ENCODE data around the gene SPEG. TPM values are rescaled to one million over a fixed set of nuclear protein-coding genes. Genes with fewer than 3 reads are reported as not detected.

Gene SPEG
- total RNA-seq, 1 experiment from 2014 or later = 55.3 TPM

DNA sequence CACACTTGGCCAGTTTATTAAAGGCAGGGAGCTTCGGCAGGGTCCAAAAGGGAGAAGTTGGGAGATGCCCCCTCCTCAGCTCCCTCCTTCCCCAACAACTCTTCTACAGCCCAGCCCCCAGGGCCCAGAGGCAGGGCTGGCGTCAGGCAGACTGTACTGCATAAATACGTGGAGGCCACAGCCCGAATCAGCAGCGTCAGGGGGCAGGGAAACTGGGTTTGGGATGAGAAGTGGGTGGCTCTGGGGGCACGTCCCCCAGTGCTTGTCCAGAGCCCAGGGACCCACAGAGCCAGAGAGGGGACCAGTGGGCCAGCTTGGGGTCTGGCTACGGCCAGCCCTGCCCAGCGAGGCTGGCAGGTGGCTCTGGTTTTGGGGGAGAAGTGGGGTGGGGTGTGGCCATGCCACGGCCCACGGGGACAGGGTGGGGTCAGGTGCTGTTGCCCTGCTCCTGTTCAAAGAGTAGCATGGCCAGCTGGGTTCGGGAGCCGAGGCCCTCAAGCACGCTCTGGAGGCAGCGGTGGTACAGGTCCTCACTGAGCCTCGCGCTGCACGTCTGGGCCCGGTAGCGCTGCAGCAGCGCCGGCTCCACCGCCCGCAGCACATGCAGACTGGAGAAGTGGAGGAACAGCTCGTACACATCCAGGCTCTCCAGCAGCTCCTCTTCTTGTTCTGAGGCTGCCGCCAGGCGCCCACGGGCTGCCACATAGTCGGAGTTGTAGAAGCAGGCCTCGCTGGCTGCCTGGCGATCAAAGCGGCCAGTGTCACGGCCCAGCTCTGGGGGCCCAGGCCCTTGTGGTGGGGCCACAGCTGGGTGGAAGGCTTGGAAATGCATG, 104.5 kb downstream of the SPEG start:
- TF ChIP-seq, protein P1, sequence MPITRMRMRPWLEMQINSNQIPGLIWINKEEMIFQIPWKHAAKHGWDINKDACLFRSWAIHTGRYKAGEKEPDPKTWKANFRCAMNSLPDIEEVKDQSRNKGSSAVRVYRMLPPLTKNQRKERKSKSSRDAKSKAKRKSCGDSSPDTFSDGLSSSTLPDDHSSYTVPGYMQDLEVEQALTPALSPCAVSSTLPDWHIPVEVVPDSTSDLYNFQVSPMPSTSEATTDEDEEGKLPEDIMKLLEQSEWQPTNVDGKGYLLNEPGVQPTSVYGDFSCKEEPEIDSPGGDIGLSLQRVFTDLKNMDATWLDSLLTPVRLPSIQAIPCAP (CRISPR knock-in tag; IDR thresholded peaks at IDR 0.05) = no peak
- TF ChIP-seq ZNF281 (CRISPR knock-in tag; IDR thresholded peaks at IDR 0.05) (no peak), SP1 (CRISPR knock-in tag; conservative IDR thresholded peaks at IDR 0.05) (no peak), ZNF671 (CRISPR knock-in tag; IDR thresholded peaks at IDR 0.05) (no peak), OVOL2 (CRISPR knock-in tag; IDR thresholded peaks at IDR 0.05; ENCODE audit: borderline replicate concordance) (no peak)
- TF ChIP-seq, protein P2, sequence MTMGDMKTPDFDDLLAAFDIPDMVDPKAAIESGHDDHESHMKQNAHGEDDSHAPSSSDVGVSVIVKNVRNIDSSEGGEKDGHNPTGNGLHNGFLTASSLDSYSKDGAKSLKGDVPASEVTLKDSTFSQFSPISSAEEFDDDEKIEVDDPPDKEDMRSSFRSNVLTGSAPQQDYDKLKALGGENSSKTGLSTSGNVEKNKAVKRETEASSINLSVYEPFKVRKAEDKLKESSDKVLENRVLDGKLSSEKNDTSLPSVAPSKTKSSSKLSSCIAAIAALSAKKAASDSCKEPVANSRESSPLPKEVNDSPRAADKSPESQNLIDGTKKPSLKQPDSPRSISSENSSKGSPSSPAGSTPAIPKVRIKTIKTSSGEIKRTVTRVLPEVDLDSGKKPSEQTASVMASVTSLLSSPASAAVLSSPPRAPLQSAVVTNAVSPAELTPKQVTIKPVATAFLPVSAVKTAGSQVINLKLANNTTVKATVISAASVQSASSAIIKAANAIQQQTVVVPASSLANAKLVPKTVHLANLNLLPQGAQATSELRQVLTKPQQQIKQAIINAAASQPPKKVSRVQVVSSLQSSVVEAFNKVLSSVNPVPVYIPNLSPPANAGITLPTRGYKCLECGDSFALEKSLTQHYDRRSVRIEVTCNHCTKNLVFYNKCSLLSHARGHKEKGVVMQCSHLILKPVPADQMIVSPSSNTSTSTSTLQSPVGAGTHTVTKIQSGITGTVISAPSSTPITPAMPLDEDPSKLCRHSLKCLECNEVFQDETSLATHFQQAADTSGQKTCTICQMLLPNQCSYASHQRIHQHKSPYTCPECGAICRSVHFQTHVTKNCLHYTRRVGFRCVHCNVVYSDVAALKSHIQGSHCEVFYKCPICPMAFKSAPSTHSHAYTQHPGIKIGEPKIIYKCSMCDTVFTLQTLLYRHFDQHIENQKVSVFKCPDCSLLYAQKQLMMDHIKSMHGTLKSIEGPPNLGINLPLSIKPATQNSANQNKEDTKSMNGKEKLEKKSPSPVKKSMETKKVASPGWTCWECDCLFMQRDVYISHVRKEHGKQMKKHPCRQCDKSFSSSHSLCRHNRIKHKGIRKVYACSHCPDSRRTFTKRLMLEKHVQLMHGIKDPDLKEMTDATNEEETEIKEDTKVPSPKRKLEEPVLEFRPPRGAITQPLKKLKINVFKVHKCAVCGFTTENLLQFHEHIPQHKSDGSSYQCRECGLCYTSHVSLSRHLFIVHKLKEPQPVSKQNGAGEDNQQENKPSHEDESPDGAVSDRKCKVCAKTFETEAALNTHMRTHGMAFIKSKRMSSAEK (CRISPR knock-in tag; IDR thresholded peaks at IDR 0.05; ENCODE audit: borderline replicate concordance) = no peak
- H3K27ac Mint-ChIP-seq = peak overlapping the region; percentile 54

GRCh38 chr2:219539926-219540678, 105.5 kb downstream of the SPEG start:
- no peak overlapping the region for H3K27ac Mint-ChIP-seq
- DNase-seq (ENCODE audit: low spot score) (no peak), ATAC-seq (no peak)
- ChIA-PET POLR2A (no interaction called here), CTCF (interaction anchor here (1.2 to 41.3 kb wide), 8 partner anchors 10 to 102 kb away, joined by 3 to 2316 read pairs (median 15); partner anchors contain the start of genes GMPPA and STK11IP)
- H3K27me3 Mint-ChIP-seq (ENCODE audit: low read depth) = peaks cover 11% of the 10 kb centered on the region
- H3K9me3 Mint-ChIP-seq = no peaks in the 10 kb centered on the region
- H3K4me1 Mint-ChIP-seq = peaks cover 36% of the 10 kb centered on the region
- peaks cover 22% of the 10 kb centered on the region for H3K36me3 Mint-ChIP-seq
- no peak overlapping the region for H3K4me3 Mint-ChIP-seq
- TF ChIP-seq ZNF219 (CRISPR knock-in tag; IDR thresholded peaks at IDR 0.05; ENCODE audit: borderline replicate concordance) (no peak), ZNF423 (CRISPR knock-in tag; IDR thresholded peaks at IDR 0.05) (no peak), ZNF263 (CRISPR knock-in tag; IDR thresholded peaks at IDR 0.05; ENCODE audit: low read depth) (no peak), ZNF671 (CRISPR knock-in tag; IDR thresholded peaks at IDR 0.05) (no peak), GTF2I (CRISPR knock-in tag; conservative IDR thresholded peaks at IDR 0.05) (no peak), SMAD3 (CRISPR knock-in tag; IDR thresholded peaks at IDR 0.05; ENCODE audit: borderline replicate concordance) (no peak), FOXK1 (CRISPR knock-in tag; IDR thresholded peaks at IDR 0.05) (no peak), FOXP1 (CRISPR knock-in tag; IDR thresholded peaks at IDR 0.05; ENCODE audit: borderline replicate concordance) (no peak), HMGXB4 (CRISPR knock-in tag; IDR thresholded peaks at IDR 0.05) (no peak), ZNF416 (CRISPR knock-in tag; IDR thresholded peaks at IDR 0.05) (no peak), ATF1 (CRISPR knock-in tag; IDR thresholded peaks at IDR 0.05) (no peak), CREB1 (CRISPR knock-in tag; IDR thresholded peaks at IDR 0.05) (no peak)
- TF ChIP-seq, protein P1 (CRISPR knock-in tag; IDR thresholded peaks at IDR 0.05) = no peak
- TF ChIP-seq, protein P3, sequence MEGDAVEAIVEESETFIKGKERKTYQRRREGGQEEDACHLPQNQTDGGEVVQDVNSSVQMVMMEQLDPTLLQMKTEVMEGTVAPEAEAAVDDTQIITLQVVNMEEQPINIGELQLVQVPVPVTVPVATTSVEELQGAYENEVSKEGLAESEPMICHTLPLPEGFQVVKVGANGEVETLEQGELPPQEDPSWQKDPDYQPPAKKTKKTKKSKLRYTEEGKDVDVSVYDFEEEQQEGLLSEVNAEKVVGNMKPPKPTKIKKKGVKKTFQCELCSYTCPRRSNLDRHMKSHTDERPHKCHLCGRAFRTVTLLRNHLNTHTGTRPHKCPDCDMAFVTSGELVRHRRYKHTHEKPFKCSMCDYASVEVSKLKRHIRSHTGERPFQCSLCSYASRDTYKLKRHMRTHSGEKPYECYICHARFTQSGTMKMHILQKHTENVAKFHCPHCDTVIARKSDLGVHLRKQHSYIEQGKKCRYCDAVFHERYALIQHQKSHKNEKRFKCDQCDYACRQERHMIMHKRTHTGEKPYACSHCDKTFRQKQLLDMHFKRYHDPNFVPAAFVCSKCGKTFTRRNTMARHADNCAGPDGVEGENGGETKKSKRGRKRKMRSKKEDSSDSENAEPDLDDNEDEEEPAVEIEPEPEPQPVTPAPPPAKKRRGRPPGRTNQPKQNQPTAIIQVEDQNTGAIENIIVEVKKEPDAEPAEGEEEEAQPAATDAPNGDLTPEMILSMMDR (IDR thresholded peaks at IDR 0.05) = no peak

More for the DNA sequence above, 104.5 kb downstream of the SPEG start:
- Mint-ChIP-seq H3K36me3 (peaks cover 22% of the 10 kb centered on the region), H3K4me1 (peaks cover 28% of the 10 kb centered on the region), H3K9me3 (no peaks in the 10 kb centered on the region), H3K4me3 (no peak overlapping the region), H3K27me3 (ENCODE audit: low read depth) (peaks cover 2% of the 10 kb centered on the region; the same call in 1 of the 2 replicates)
- CTCF ChIA-PET = interaction anchor here (0.6 to 41.3 kb wide), 14 partner anchors 9 to 1921 kb away, joined by 3 to 2316 read pairs (median 8); partner anchors contain the start of genes GMPPA and STK11IP
- DNase-seq (ENCODE audit: low spot score) = no peak
- POLR2A ChIA-PET = no interaction called here
- ATAC-seq = no peak
